ENCODE data around the gene SMPD3.

The SMPD3 gene

GRCh38 chr16:68319185-68319908 lies 129.0 kb downstream of the SMPD3 start:
- no peak for DNase-seq

GRCh38 chr16:68313116-68313515 lies 135.2 kb downstream of the SMPD3 start:
- DNase-seq: no peak

- peak; percentile 69 for DNase-seq
Measured at GRCh38 chr16:68310774-68311511, 137.4 kb downstream of the SMPD3 start, which contains the start of the genes PRMT7 and SLC7A6OS. TSS of gene PRMT7 (plus strand) at chr16:68311019. CDS start at chr16:68315980, 4,961 bp downstream. TSS of gene SLC7A6OS (minus strand) at chr16:68310946. CDS start at chr16:68310926, 20 bp downstream.

DNA sequence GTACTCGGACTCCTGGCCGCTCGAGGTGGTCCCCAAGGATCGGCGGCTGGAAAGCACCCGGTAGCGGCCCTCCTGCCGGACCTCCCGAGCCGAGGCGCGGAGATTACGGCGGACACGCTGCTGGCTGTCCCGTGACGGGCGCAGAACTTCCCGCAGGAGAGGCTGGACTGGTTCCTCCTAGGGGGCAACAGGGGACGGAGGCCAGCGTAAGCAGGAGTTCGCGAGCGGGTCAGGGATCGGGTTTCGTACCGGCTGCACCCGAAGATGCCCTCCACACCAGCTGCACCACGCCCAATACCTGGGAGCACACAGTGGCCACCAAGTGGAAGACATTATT lies 137.9 kb downstream of the SMPD3 start:
- no peak for DNase-seq

DNA sequence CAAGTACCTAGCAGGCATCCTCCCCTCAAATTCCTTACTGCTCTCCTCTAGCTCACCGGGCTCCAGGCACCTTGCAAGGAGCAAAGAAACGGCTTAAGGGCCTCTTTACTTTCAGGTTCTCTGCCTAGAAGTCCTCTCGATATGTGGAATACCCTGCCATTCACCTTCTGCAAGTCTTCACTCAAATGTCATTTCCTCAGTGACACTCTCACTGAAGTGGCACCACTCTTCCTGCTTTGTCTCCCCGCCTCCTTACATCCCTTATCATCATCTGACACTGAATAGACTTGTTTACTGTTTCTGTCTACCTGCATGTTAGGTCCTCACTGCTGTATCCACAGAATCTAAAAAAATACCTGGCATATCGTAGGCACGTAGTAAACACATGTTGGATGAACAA lies 138.5 kb downstream of the SMPD3 start:
- no peak for DNase-seq
